Endothelial cell of umbilical vein (primary cell): ENCODE results near the gene RBM17. TPM values are rescaled to one million over a fixed set of nuclear protein-coding genes. Genes with fewer than 3 reads are reported as not detected.

Source experiments
- BruUV-seq: library from RNA; stranded (reverse); fragments of 400-500 nt; replicated peaks from 2 replicates; lab custom pipeline; 2021; lab: Mats Ljungman, UMichigan
- CTCF ChIA-PET: fragments of 300-600, 350-600 bp; sonication (Branson Sonifier 250); formaldehyde crosslinking; loops from one replicate; lab custom pipeline; 2021; ENCODE audit warnings: antibody characterized with exemption, inconsistent platforms; lab: Charles Lee
- POLR2A ChIA-PET: fragments of 300-600, 350-600 bp; sonication (Branson Sonifier 250); formaldehyde crosslinking; loops from one replicate; lab custom pipeline; 2021; ENCODE audit warnings: antibody characterized with exemption, inconsistent platforms; lab: Charles Lee
- DNase-seq: peaks from one replicate; pipeline ENCODE4 v3.0.0-alpha.2; 2011; ENCODE audit warnings: low read depth, low spot score
- FAIRE-seq: peaks from 2 replicates; lab custom pipeline; 2011; peaks lifted over from hg19 to GRCh38; lab: Jason Lieb, UNC
- H2AFZ ChIP-seq: 2 replicates; pipeline ENCODE4 v1.6.0; 2012; ENCODE audit warnings: low read depth, low read length, control low read depth, inconsistent platforms
- H3K27ac ChIP-seq: 2 replicates; pipeline ENCODE4 v1.5.1; 2011; ENCODE audit warnings: low read depth, mild to moderate bottlenecking, control low read depth, low read length, moderate library complexity; ENCODE audit not compliant: insufficient read depth
- H3K27me3 ChIP-seq, 2 experiments: 2 replicates each; pipeline versions ENCODE4 v1.6.0 to v1.6.1; 2011; ENCODE audit warnings: low read length in 2 of 2, mixed read lengths in 1 of 2; ENCODE audit not compliant: control insufficient read depth in 2 of 2, insufficient read depth in 2 of 2
- H3K36me3 ChIP-seq, 2 experiments: 2 replicates in 1 of 2; 3 replicates in 1 of 2; pipeline ENCODE4 v1.5.1; 2011; ENCODE audit warnings: low read length in 2 of 2, mild to moderate bottlenecking in 1 of 2, moderate library complexity in 1 of 2; ENCODE audit not compliant: control insufficient read depth in 2 of 2, insufficient read depth in 2 of 2; ENCODE audit errors: extremely low read depth in 1 of 2
- H3K4me1 ChIP-seq: 3 replicates; pipeline ENCODE4 v1.5.1; 2011; ENCODE audit warnings: mild to moderate bottlenecking, low read length; ENCODE audit not compliant: control insufficient read depth, insufficient read depth; ENCODE audit errors: extremely low read depth
- H3K4me2 ChIP-seq: 2 replicates; pipeline ENCODE4 v1.6.1; 2011; ENCODE audit warnings: low read length, control low read depth, mixed read lengths; ENCODE audit not compliant: insufficient read depth
- H3K4me3 ChIP-seq, 3 experiments: fragments of 200-600 bp in 1 of 3; sonication (generic), shearing (Covaris generic) in 1 of 3; replicated peaks in 1 of 3; 2 replicates each; pipeline ENCODE4 v1.5.1; 2011 to 2016; ENCODE audit warnings: control low read depth in 3 of 3, low read length in 3 of 3, mild to moderate bottlenecking in 2 of 3, inconsistent platforms in 1 of 3, low read depth in 1 of 3, moderate library complexity in 1 of 3; ENCODE audit not compliant: insufficient read depth in 1 of 3
- H3K79me2 ChIP-seq: 2 replicates; pipeline ENCODE4 v1.6.0; 2012; ENCODE audit warnings: low read length, inconsistent platforms; ENCODE audit not compliant: control insufficient read depth, insufficient read depth
- H3K9ac ChIP-seq: replicated peaks from 2 replicates; pipeline ENCODE3; 2011; ENCODE audit warnings: low read length, control low read depth; ENCODE audit not compliant: insufficient read depth; ENCODE audit errors: extremely low read depth
- H3K9me1 ChIP-seq: replicated peaks from 3 replicates; pipeline ENCODE4 v1.6.0; 2011; ENCODE audit warnings: mild to moderate bottlenecking, low read length; ENCODE audit not compliant: control insufficient read depth, insufficient read depth; ENCODE audit errors: extremely low read depth
- H3K9me3 ChIP-seq: replicated peaks from 2 replicates; pipeline ENCODE4 v1.5.1; 2012; ENCODE audit warnings: low read length, inconsistent platforms; ENCODE audit not compliant: control insufficient read depth, insufficient read depth
- H4K20me1 ChIP-seq: replicated peaks from 2 replicates; pipeline ENCODE3; 2011; ENCODE audit warnings: mild to moderate bottlenecking, low read length; ENCODE audit not compliant: control insufficient read depth, insufficient read depth; ENCODE audit errors: extremely low read depth
- CTCF ChIP-seq, 2 donors: IDR thresholded peaks; 1 replicate in 1 of 2; 2 replicates in 1 of 2; pipeline ENCODE4 v1.5.1; 2011; ENCODE audit warnings: low read length in 2 of 2, mild to moderate bottlenecking in 2 of 2, moderate library complexity in 2 of 2, control low read depth in 1 of 2, inconsistent platforms in 1 of 2, low read depth in 1 of 2; ENCODE audit not compliant: insufficient read depth in 1 of 2; ENCODE audit errors: extremely low read depth in 1 of 2
- EZH2 ChIP-seq: IDR thresholded peaks from 2 replicates; pipeline ENCODE4 v1.6.1; 2012; ENCODE audit warnings: borderline replicate concordance, low read depth, mild to moderate bottlenecking, moderate library complexity, low read length, inconsistent platforms; ENCODE audit not compliant: severe bottlenecking
- FOS ChIP-seq: IDR thresholded peaks from 2 replicates; pipeline ENCODE4 v1.6.1; 2011; ENCODE audit warnings: mild to moderate bottlenecking, low read length, moderate library complexity, borderline replicate concordance; ENCODE audit not compliant: insufficient read depth
- GATA2 ChIP-seq: IDR thresholded peaks from 2 replicates; pipeline ENCODE4 v1.7.0; 2011; ENCODE audit warnings: low read depth, mild to moderate bottlenecking, moderate library complexity, mixed read lengths, low read length; ENCODE audit not compliant: insufficient read length, insufficient read depth
- JUN ChIP-seq: IDR thresholded peaks from 2 replicates; pipeline ENCODE4 v1.6.1; 2011; ENCODE audit warnings: borderline replicate concordance, low read depth; ENCODE audit not compliant: insufficient read length, insufficient read depth
- MAX ChIP-seq: IDR thresholded peaks from 2 replicates; pipeline ENCODE4 v1.6.1; 2011; ENCODE audit not compliant: insufficient read depth, insufficient read length
- MYC ChIP-seq: IDR thresholded peaks from one replicate; pipeline ENCODE4 v1.6.1; 2011; ENCODE audit warnings: mild to moderate bottlenecking, low read depth, low read length
- POLR2A ChIP-seq: IDR thresholded peaks from 2 replicates; pipeline ENCODE4 v1.6.1; 2012; ENCODE audit warnings: low read depth, mild to moderate bottlenecking, control low read depth, low read length
- POLR2AphosphoS5 ChIP-seq: IDR thresholded peaks from 2 replicates; pipeline ENCODE4 v1.6.1; 2012; ENCODE audit warnings: low read depth, mild to moderate bottlenecking, control low read depth, low read length, moderate library complexity; ENCODE audit not compliant: insufficient read depth
- dilution Hi-C: fragments of 300-500 bp; cut with MboI; formaldehyde crosslinking; loops from one replicate; pipeline ENCODE4 v1.15.0; 2019; ENCODE audit warnings: low sequenced_read_pairs; ENCODE audit not compliant: extremely low pct_ligation_motif_present
- intact Hi-C: fragments of 100-400 bp; cut with micrococcal nuclease; formaldehyde crosslinking; loops from one replicate; pipeline ENCODE4 v1.10.0; 2022
- polyA plus RNA-seq, 4 experiments: library from polyadenylated mRNA; depleted of rRNA in 3 of 4; stranded (reverse) in 3 of 4; unstranded in 1 of 4; fragments of >200 nt; gene quantifications; 2 replicates each; pipeline versions ENCODE4 v1.2.1 to v1.2.3, GENCODE V29; 2011 to 2012; ENCODE audit warnings: missing spikeins in 1 of 4
- total RNA-seq: library from RNA; stranded (reverse); gene quantifications from 2 replicates; pipeline ENCODE4 v1.2.3, GENCODE V29; 2021

Gene RBM17
- total and polyA plus RNA-seq, 2 donors (not counting 3 experiments of a cell fraction or from before 2014, with no cell fraction given), result 23.1 to 148 TPM

GRCh38 chr10:6080417-6080973, 8.3 kb upstream of the RBM17 start:
- CTCF ChIA-PET, result interaction anchor here (0.7 kb wide), 1 partner anchor 394 kb away, joined by 3 read pairs; no protein-coding TSS in a partner anchor

More at GRCh38 chr10:6080417-6080973, 8.3 kb upstream of the RBM17 start:
- Histone ChIP-seq H3K9ac (no peak overlapping the region), H3K79me2 (no peaks in the 10 kb centered on the region), H2AFZ (no peak overlapping the region), H4K20me1 (no peaks in the 10 kb centered on the region), H3K9me3 (no peaks in the 10 kb centered on the region), H3K27me3 (peaks cover 0 to 3% of the 10 kb centered on the region in 2 experiments), H3K4me1 (peaks cover 11% of the 10 kb centered on the region), H3K27ac (no peak overlapping the region), H3K9me1 (no peaks in the 10 kb centered on the region), H3K4me3 (no peak overlapping the region), H3K36me3 (no peaks in the 10 kb centered on the region), H3K4me2 (no peak overlapping the region)
- POLR2A ChIA-PET, result no interaction called here
- BruUV-seq, result no TSS peak
- FAIRE-seq (no peak), DNase-seq (no peak)
- intact Hi-C loops, result loop anchor here (10.0 kb wide), 2 partner anchors 106 to 644 kb away; partner anchors contain the start of gene IL15RA
- dilution Hi-C loops, result loop anchor here (25.0 kb wide), 1 partner anchor 118 kb away; no protein-coding TSS in a partner anchor
- no peak for TF ChIP-seq EZH2
- TF ChIP-seq POLR2AphosphoS5, result no peak
- no peak for TF ChIP-seq GATA2
- TF ChIP-seq POLR2A, result no peak
- no peak for TF ChIP-seq MAX
- no peak for TF ChIP-seq JUN
- no peak for TF ChIP-seq CTCF (IDR thresholded peaks at IDR 0.05; ENCODE audit: extremely low read depth in 1 of 2, insufficient read depth in 1 of 2, low read depth in 1 of 2, low read length in 2 of 2)
- TF ChIP-seq MYC, result no peak
- no peak for TF ChIP-seq FOS
